ENCODE measurements around the gene UBL5. TPM values are rescaled to one million over a fixed set of nuclear protein-coding genes. Genes with fewer than 3 reads are reported as not detected.
"Not testable (repeated sequence)": the region's sequence is repeated elsewhere in the genome, so short reads cannot be mapped to it uniquely, and the experiment has no call there.

UBL5 gene
- total RNA-seq, 1 experiment from 2014 or later, result 302 TPM

DNA sequence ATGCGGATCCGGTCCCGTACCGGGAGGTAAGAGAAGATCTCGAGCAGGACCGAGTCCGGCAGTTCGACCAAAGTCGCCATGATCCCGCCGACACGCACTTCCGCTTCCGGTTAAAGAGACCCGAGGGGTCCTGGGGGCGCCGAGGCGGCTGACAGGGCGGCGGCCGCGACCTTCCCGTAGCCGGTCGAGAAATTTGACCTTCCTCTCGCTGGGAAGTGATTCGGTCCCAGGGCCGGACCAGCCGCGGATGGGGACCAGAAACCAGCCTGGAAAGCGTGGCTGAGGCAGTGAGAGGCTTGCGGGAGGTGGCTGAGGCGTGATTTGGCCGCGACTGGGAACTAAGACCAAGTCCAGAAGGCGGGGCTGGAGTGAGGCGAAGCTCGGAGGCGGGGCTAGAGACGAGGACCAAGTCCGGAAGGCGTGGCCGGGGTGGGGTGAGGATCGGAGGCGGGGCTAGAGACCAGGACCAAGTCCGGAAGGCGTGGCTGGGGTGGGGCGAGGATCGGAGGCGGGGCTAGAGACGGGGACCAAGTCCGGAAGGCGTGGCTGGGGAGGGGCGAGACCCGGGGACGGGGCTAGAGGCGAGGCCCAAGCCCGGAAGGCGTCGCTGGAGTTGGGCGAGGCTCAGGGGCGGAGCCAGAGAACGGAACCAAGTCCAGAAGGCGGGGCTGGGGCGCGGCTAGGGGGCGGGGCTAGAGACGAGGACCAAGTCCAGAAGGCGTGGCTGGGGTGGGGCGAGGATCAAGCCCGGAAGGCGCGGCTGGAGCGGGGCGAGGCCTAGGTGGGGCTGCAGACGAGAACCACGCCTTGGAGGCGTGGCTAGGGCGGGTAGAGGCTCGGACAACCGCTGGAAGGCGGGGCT lies 8.8 kb upstream of the UBL5 start, which contains the start of gene FBXL12:
FBXL12 (minus strand) TSS at position 346 of the 862 bp plus-strand sequence; CDS start at position 80, 266 bp downstream.
- DNase-seq (ENCODE audit: unreplicated experiment), result peak; percentile 100
- H3K4me3 Mint-ChIP-seq (ENCODE audit: unreplicated experiment), result peak within 1 kb of the TSS; percentile 84
- no peaks in the 10 kb centered on the region for H3K9me3 Mint-ChIP-seq (ENCODE audit: unreplicated experiment)
- ChIA-PET POLR2A (interaction anchor here (0.7 to 2.0 kb wide), 13 partner anchors 8 to 382 kb away, joined by 3 to 30 read pairs (median 4); partner anchors contain the start of genes PIN1, UBL5, ZNF561 and ZNF846), CTCF (interaction anchor here (0.6 to 1.3 kb wide), 2 partner anchors 22 to 23 kb away, joined by 3 read pairs; no protein-coding TSS in a partner anchor)
- TF ChIP-seq, protein P1, sequence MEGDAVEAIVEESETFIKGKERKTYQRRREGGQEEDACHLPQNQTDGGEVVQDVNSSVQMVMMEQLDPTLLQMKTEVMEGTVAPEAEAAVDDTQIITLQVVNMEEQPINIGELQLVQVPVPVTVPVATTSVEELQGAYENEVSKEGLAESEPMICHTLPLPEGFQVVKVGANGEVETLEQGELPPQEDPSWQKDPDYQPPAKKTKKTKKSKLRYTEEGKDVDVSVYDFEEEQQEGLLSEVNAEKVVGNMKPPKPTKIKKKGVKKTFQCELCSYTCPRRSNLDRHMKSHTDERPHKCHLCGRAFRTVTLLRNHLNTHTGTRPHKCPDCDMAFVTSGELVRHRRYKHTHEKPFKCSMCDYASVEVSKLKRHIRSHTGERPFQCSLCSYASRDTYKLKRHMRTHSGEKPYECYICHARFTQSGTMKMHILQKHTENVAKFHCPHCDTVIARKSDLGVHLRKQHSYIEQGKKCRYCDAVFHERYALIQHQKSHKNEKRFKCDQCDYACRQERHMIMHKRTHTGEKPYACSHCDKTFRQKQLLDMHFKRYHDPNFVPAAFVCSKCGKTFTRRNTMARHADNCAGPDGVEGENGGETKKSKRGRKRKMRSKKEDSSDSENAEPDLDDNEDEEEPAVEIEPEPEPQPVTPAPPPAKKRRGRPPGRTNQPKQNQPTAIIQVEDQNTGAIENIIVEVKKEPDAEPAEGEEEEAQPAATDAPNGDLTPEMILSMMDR (IDR thresholded peaks at IDR 0.05; ENCODE audit: unreplicated experiment), result no peak
- BruUV-seq (replicated peaks), result no TSS peak
- intact Hi-C loops (cut with micrococcal nuclease), result loop anchor here (1.0 kb wide), 1 partner anchor 222 kb away; no protein-coding TSS in a partner anchor
- no peaks in the 10 kb centered on the region for H3K27me3 Mint-ChIP-seq (ENCODE audit: insufficient read depth, unreplicated experiment)
- peaks cover 17% of the 10 kb centered on the region for H3K36me3 Mint-ChIP-seq (ENCODE audit: insufficient read depth, unreplicated experiment)
- peak within 1 kb of the TSS; percentile 92 for H3K27ac Mint-ChIP-seq (ENCODE audit: low read depth, unreplicated experiment)
- H3K4me1 Mint-ChIP-seq (ENCODE audit: insufficient read depth, unreplicated experiment), result peaks cover 8% of the 10 kb centered on the region

DNA sequence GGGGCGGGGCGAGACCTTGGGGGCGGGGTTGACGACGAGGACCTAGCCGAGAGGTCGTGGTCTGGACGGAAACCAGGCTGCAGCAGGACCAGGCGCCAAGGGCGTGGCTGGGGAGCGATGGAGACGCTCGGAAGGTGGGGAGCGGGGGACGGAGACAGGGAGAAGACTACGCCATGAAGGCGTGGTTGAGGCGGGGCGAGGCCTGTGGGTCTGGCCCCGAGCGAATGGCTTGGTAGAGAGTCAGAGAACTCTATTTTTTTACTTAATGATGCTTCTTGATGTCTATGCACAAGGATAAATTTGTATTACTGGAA lies 8.2 kb upstream of the UBL5 start:
- Mint-ChIP-seq H3K4me3 (ENCODE audit: unreplicated experiment) (peak overlapping the region; percentile 84), H3K36me3 (ENCODE audit: insufficient read depth, unreplicated experiment) (peaks cover 17% of the 10 kb centered on the region), H3K4me1 (ENCODE audit: insufficient read depth, unreplicated experiment) (peaks cover 8% of the 10 kb centered on the region), H3K27ac (ENCODE audit: low read depth, unreplicated experiment) (peak overlapping the region; percentile 92), H3K27me3 (ENCODE audit: insufficient read depth, unreplicated experiment) (no peaks in the 10 kb centered on the region), H3K9me3 (ENCODE audit: unreplicated experiment) (no peaks in the 10 kb centered on the region)
- TF ChIP-seq, protein P1 (IDR thresholded peaks at IDR 0.05; ENCODE audit: unreplicated experiment), result no peak
- no peak for DNase-seq (ENCODE audit: unreplicated experiment)
- ChIA-PET CTCF (interaction anchor here (1.3 kb wide), 1 partner anchor 23 kb away, joined by 3 read pairs; no protein-coding TSS in a partner anchor), POLR2A (interaction anchor here (0.8 to 2.0 kb wide), 8 partner anchors 8 to 198 kb away, joined by 3 to 30 read pairs (median 4); partner anchors contain the start of genes UBL5, ZNF561 and ZNF846)
- intact Hi-C loops (cut with micrococcal nuclease), result loop anchor here (1.0 kb wide), 1 partner anchor 222 kb away; no protein-coding TSS in a partner anchor
- BruUV-seq (replicated peaks), result no TSS peak

DNA sequence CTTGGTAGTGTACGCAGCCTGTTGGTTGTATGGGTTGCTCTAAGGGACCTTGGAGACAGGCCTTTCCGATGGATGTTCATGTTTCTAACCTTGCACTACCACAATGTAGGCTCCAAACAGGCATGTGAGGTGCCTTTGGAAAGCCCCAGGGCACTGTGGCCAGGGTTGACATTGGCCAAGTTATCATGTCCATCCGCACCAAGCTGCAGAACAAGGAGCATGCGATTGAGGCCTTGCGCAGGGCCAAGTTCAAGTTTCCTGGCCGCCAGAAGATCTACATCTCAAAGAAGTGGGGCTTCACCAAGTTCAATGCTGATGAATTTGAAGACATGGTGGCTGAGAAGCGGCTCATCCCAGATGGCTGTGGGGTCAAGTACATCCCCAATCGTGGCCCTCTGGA lies 7.7 kb upstream of the UBL5 start:
- CTCF ChIA-PET; H3K9me3 Mint-ChIP-seq (ENCODE audit: unreplicated experiment); H3K27ac Mint-ChIP-seq (ENCODE audit: low read depth, unreplicated experiment); POLR2A ChIA-PET; H3K4me1 Mint-ChIP-seq (ENCODE audit: insufficient read depth, unreplicated experiment); BruUV-seq (replicated peaks); DNase-seq (ENCODE audit: unreplicated experiment); H3K27me3 Mint-ChIP-seq (ENCODE audit: insufficient read depth, unreplicated experiment); intact Hi-C loops (cut with micrococcal nuclease): not testable (repeated sequence)
- H3K36me3 Mint-ChIP-seq (ENCODE audit: insufficient read depth, unreplicated experiment), result peaks cover 16% of the 10 kb centered on the region
- H3K4me3 Mint-ChIP-seq (ENCODE audit: unreplicated experiment), result peak overlapping the region; percentile 84

DNA sequence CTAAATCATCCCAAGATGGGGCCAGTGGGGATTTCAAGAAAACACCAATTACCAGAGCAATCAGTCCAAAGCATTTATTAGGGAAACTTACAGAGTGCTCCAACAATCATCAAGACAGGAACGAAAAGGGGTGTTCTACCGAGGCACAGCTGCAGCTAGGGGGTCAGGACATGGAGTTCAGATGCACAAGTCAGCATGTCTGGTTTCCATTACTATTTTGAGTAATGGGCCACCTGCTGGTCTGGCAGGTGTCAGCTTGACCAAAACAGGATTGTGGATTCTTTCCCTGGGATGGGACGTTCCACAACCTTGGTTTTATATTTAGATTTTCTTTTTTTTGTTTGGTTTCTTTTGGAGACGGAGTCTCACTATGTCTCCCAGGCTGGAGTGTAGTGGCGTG lies 3.9 kb upstream of the UBL5 start:
- Mint-ChIP-seq H3K9me3 (ENCODE audit: unreplicated experiment) (no peaks in the 10 kb centered on the region), H3K36me3 (ENCODE audit: insufficient read depth, unreplicated experiment) (peaks cover 17% of the 10 kb centered on the region), H3K27ac (ENCODE audit: low read depth, unreplicated experiment) (no peak overlapping the region), H3K4me1 (ENCODE audit: insufficient read depth, unreplicated experiment) (peaks cover 6% of the 10 kb centered on the region), H3K4me3 (ENCODE audit: unreplicated experiment) (no peak overlapping the region), H3K27me3 (ENCODE audit: insufficient read depth, unreplicated experiment) (no peaks in the 10 kb centered on the region)
- DNase-seq (ENCODE audit: unreplicated experiment), result no peak
- CTCF ChIA-PET, result no interaction called here
- POLR2A ChIA-PET, result no interaction called here
- no TSS peak for BruUV-seq (replicated peaks)
- TF ChIP-seq, protein P1 (IDR thresholded peaks at IDR 0.05; ENCODE audit: unreplicated experiment), result no peak
- intact Hi-C loops (cut with micrococcal nuclease), result no loop called here

Measured in MCF 10A (cell line).